RWPE2 (cell line): Measurements from ENCODE around the gene PLSCR5.

ENCODE experiments used
- ATAC-seq: fragments of 200-7000 bp; cut with Tn5 transposase; 3 replicates; pipeline ENCODE4 v1.9.1; 2021; ENCODE audit warnings: low read depth
- DNase-seq: peaks from one replicate; pipeline ENCODE4 v3.0.0-alpha.2; 2020; ENCODE audit warnings: low spot score
- H3K27ac ChIP-seq: fragments of 450-650 bp; 2 replicates; pipeline ENCODE4 v1.5.1; 2017; ENCODE audit warnings: mild to moderate bottlenecking; ENCODE audit not compliant: poor library complexity, severe bottlenecking
- H3K27me3 ChIP-seq: fragments of 250-450 bp; sonication (Bioruptor Pico); 2 replicates; pipeline ENCODE4 v1.5.1; 2021; ENCODE audit warnings: mild to moderate bottlenecking, moderate library complexity; ENCODE audit not compliant: insufficient read depth, poor library complexity, severe bottlenecking
- H3K36me3 ChIP-seq: fragments of 250-450 bp; sonication (Bioruptor Pico); 2 replicates; pipeline ENCODE4 v1.5.1; 2020; ENCODE audit warnings: low read depth, mild to moderate bottlenecking, moderate library complexity
- H3K4me1 ChIP-seq: fragments of 250-450 bp; sonication (Bioruptor Pico); 2 replicates; pipeline ENCODE4 v1.5.1; 2021; ENCODE audit warnings: mild to moderate bottlenecking, moderate library complexity; ENCODE audit not compliant: insufficient read depth, poor library complexity, severe bottlenecking
- H3K4me3 ChIP-seq: fragments of 250-450 bp; sonication (Bioruptor Pico); 2 replicates; pipeline ENCODE4 v1.5.1; 2021; ENCODE audit warnings: mild to moderate bottlenecking, moderate library complexity; ENCODE audit not compliant: severe bottlenecking
- H3K9me3 ChIP-seq: fragments of 250-450 bp; sonication (Bioruptor Pico); 2 replicates; pipeline ENCODE4 v1.5.1; 2021; ENCODE audit warnings: mild to moderate bottlenecking, moderate library complexity; ENCODE audit not compliant: severe bottlenecking
- CTCF ChIP-seq: fragments of 450-650 bp; IDR thresholded peaks from one replicate; pipeline ENCODE4 v1.5.1; 2017; ENCODE audit warnings: mild to moderate bottlenecking, moderate library complexity; ENCODE audit not compliant: poor library complexity, severe bottlenecking

The PLSCR5 gene

GRCh38 chr3:146593776-146594175, 11.4 kb downstream of the PLSCR5 start:
- DNase-seq (no peak), ATAC-seq (no peak)
- Histone ChIP-seq H3K36me3 (no peaks in the 10 kb centered on the region), H3K9me3 (no peaks in the 10 kb centered on the region), H3K4me1 (no peaks in the 10 kb centered on the region), H3K27me3 (no peaks in the 10 kb centered on the region), H3K27ac (no peak overlapping the region), H3K4me3 (no peak overlapping the region)
- TF ChIP-seq CTCF, result no peak

- no peak for DNase-seq
- Histone ChIP-seq H3K27me3 (no peaks in the 10 kb centered on the region), H3K27ac (no peak overlapping the region), H3K36me3 (no peaks in the 10 kb centered on the region), H3K9me3 (no peaks in the 10 kb centered on the region), H3K4me1 (no peaks in the 10 kb centered on the region), H3K4me3 (no peak overlapping the region)
- ATAC-seq, result no peak
- TF ChIP-seq CTCF, result no peak
These were observed 14.6 kb downstream of the PLSCR5 start for GRCh38 chr3:146590521-146590920.

GRCh38 chr3:146589899-146590508, 15.1 kb downstream of the PLSCR5 start:
- Histone ChIP-seq H3K9me3 (no peaks in the 10 kb centered on the region), H3K27ac (no peak overlapping the region), H3K4me3 (no peak overlapping the region), H3K36me3 (no peaks in the 10 kb centered on the region), H3K27me3 (no peaks in the 10 kb centered on the region), H3K4me1 (no peaks in the 10 kb centered on the region)
- DNase-seq (no peak), ATAC-seq (peak; percentile 57; the same call in 1 of the 3 replicates)
- peak; percentile 87 for TF ChIP-seq CTCF

- Histone ChIP-seq H3K36me3 (no peaks in the 10 kb centered on the region), H3K4me1 (peaks cover 15% of the 10 kb centered on the region), H3K9me3 (peaks cover 5% of the 10 kb centered on the region), H3K27ac (no peak overlapping the region), H3K27me3 (no peaks in the 10 kb centered on the region), H3K4me3 (no peak overlapping the region)
- no peak for TF ChIP-seq CTCF
- DNase-seq (no peak), ATAC-seq (no peak)
These were observed 20.0 kb downstream of the PLSCR5 start for GRCh38 chr3:146585156-146585555.

GRCh38 chr3:146581951-146582467, 23.1 kb downstream of the PLSCR5 start:
- H3K4me1 ChIP-seq, result peaks cover 15% of the 10 kb centered on the region
- no peak overlapping the region for H3K4me3 ChIP-seq
- no peaks in the 10 kb centered on the region for H3K27me3 ChIP-seq
- DNase-seq (peak; percentile 72), ATAC-seq (peak; percentile 97)
- H3K9me3 ChIP-seq, result peaks cover 5% of the 10 kb centered on the region
- no peak for TF ChIP-seq CTCF
- no peaks in the 10 kb centered on the region for H3K36me3 ChIP-seq
- H3K27ac ChIP-seq, result peak overlapping the region; percentile 65
